Naive thymus-derived CD4-positive, alpha-beta T cell (primary cell): ENCODE data around the gene CCDC28A. TPM values are rescaled to one million over a fixed set of nuclear protein-coding genes. Genes with fewer than 3 reads are reported as not detected.

Experiments used
- ATAC-seq: fragments of 150-1000 bp; cut with Tn5 transposase; 2 replicates; pipeline ENCODE4 v1.10.0; 2021; ENCODE audit warnings: mild to moderate bottlenecking, moderate library complexity
- CTCF ChIA-PET: fragments of 350-600 bp; sonication (Branson Sonifier 250); formaldehyde crosslinking; loops from one replicate; lab custom pipeline; 2021; ENCODE audit warnings: antibody characterized with exemption; lab: Charles Lee
- POLR2A ChIA-PET: fragments of 350-600 bp; sonication (Branson Sonifier 250); formaldehyde crosslinking; loops from one replicate; lab custom pipeline; 2021; ENCODE audit warnings: antibody characterized with exemption, inconsistent platforms; lab: Charles Lee
- DNase-seq, 9 donors: peaks; one replicate each; pipeline versions ENCODE4 v3.0.0 to v3.0.0-alpha.2; 2020 to 2022; ENCODE audit warnings: mixed read lengths in 1 of 9
- H3K27ac ChIP-seq: one replicate; pipeline ENCODE4 v1.7.0; 2013; ENCODE audit warnings: mild to moderate bottlenecking, low read depth, low read length, moderate library complexity
- H3K27me3 ChIP-seq, 2 donors: one replicate each; pipeline ENCODE4 v1.7.0; 2013; ENCODE audit warnings: low read length in 2 of 2, mild to moderate bottlenecking in 2 of 2, moderate library complexity in 2 of 2; ENCODE audit not compliant: control insufficient read depth in 2 of 2, insufficient read depth in 2 of 2
- H3K36me3 ChIP-seq, 3 experiments: 1 replicate in 2 of 3; 2 replicates in 1 of 3; pipeline ENCODE4 v1.7.0; 2013; ENCODE audit warnings: low read length in 3 of 3, mild to moderate bottlenecking in 3 of 3, moderate library complexity in 1 of 3; ENCODE audit not compliant: insufficient read depth in 3 of 3, control insufficient read depth in 2 of 3
- H3K4me1 ChIP-seq, 2 donors: one replicate each; pipeline ENCODE4 v1.7.0; 2013; ENCODE audit warnings: low read length in 2 of 2, mild to moderate bottlenecking in 2 of 2, moderate library complexity in 1 of 2; ENCODE audit not compliant: control insufficient read depth in 2 of 2, insufficient read depth in 2 of 2
- H3K4me3 ChIP-seq: 2 replicates; pipeline ENCODE4 v1.7.0; 2013; ENCODE audit warnings: mild to moderate bottlenecking, low read length
- H3K9me3 ChIP-seq, 3 experiments: 1 replicate in 2 of 3; 2 replicates in 1 of 3; pipeline ENCODE4 v1.7.0; 2013; ENCODE audit warnings: low read length in 3 of 3; ENCODE audit not compliant: control insufficient read depth in 2 of 3
- H3K27ac Mint-ChIP-seq, 9 donors: one replicate each; pipeline ENCODE4 v1.8.0; 2020 to 2022; ENCODE audit warnings: mixed read lengths in 9 of 9, mild to moderate bottlenecking in 8 of 9, moderate library complexity in 5 of 9, inconsistent platforms in 2 of 9
- H3K27me3 Mint-ChIP-seq, 5 donors: one replicate each; pipeline ENCODE4 v1.8.0; 2021 to 2022; ENCODE audit warnings: mixed read lengths in 5 of 5, mild to moderate bottlenecking in 1 of 5
- H3K36me3 Mint-ChIP-seq, 5 donors: one replicate each; pipeline ENCODE4 v1.8.0; 2020 to 2022; ENCODE audit warnings: mixed read lengths in 5 of 5, mild to moderate bottlenecking in 3 of 5, inconsistent platforms in 1 of 5
- H3K4me1 Mint-ChIP-seq, 7 donors: one replicate each; pipeline ENCODE4 v1.8.0; 2020 to 2022; ENCODE audit warnings: mixed read lengths in 7 of 7, mild to moderate bottlenecking in 3 of 7, inconsistent platforms in 1 of 7
- H3K4me3 Mint-ChIP-seq, 10 donors: one replicate each; pipeline ENCODE4 v1.8.0; 2020 to 2022; ENCODE audit warnings: mild to moderate bottlenecking in 10 of 10, mixed read lengths in 10 of 10, moderate library complexity in 6 of 10, inconsistent platforms in 2 of 10
- H3K9me3 Mint-ChIP-seq, 11 donors: one replicate each; pipeline ENCODE4 v1.8.0; 2020 to 2022; ENCODE audit warnings: mixed read lengths in 11 of 11, mild to moderate bottlenecking in 4 of 11, inconsistent platforms in 1 of 11, moderate library complexity in 1 of 11
- intact Hi-C, 2 donors: fragments of 100-400 bp; cut with micrococcal nuclease; formaldehyde crosslinking; loops; one replicate each; pipeline ENCODE4 v1.15.1; 2023
- polyA plus RNA-seq, 2 donors: library from polyadenylated mRNA; unstranded; fragments of 300-500 nt; fragmentation: Illumina TruSeq; gene quantifications; one replicate each; pipeline ENCODE4 v1.2.3, GENCODE V29; 2021
- total RNA-seq, 6 experiments: library from RNA in 5 of 6; stranded (reverse) in 5 of 6; gene quantifications; 1 replicate in 5 of 6; 2 replicates in 1 of 6; pipeline ENCODE4 v1.2.3 and lab custom pipeline; 2021 to 2026

CCDC28A gene
- total and polyA plus RNA-seq, 7 experiments from 2014 or later = 19.9 to 65.3 (median 32.4) TPM

- Histone ChIP-seq H3K36me3 (no peaks in the 10 kb centered on the region), H3K27me3 (no peaks in the 10 kb centered on the region), H3K27ac (no peak overlapping the region), H3K4me3 (no peak overlapping the region), H3K4me1 (no peaks in the 10 kb centered on the region), H3K9me3 (no peaks in the 10 kb centered on the region)
- H3K27ac Mint-ChIP-seq = no peak overlapping the region
- no peak for DNase-seq
- peaks cover 0 to 7% (median 0%) of the 10 kb centered on the region in 7 donors for H3K4me1 Mint-ChIP-seq
- ChIA-PET CTCF (interaction anchor here (0.8 kb wide), 1 partner anchor 457 kb away, joined by 3 read pairs; no protein-coding TSS in a partner anchor), POLR2A (interaction anchor here (0.5 kb wide), 1 partner anchor 241 kb away, joined by 3 read pairs; no protein-coding TSS in a partner anchor)
- intact Hi-C loops = no loop called here
- H3K36me3 Mint-ChIP-seq = no peaks in the 10 kb centered on the region
- peaks cover 0 to 11% (median 0%) of the 10 kb centered on the region in 5 donors for H3K27me3 Mint-ChIP-seq
- ATAC-seq = no peak
- H3K4me3 Mint-ChIP-seq = no peak overlapping the region
- H3K9me3 Mint-ChIP-seq = no peaks in the 10 kb centered on the region
These were observed 38.3 kb downstream of the CCDC28A start for GRCh38 chr6:138811866-138812265.

- CTCF ChIA-PET = interaction anchor here (1.0 kb wide), 1 partner anchor 550 kb away, joined by 3 read pairs; no protein-coding TSS in a partner anchor
- Histone ChIP-seq H3K4me1 (no peaks in the 10 kb centered on the region), H3K27me3 (no peaks in the 10 kb centered on the region), H3K9me3 (no peaks in the 10 kb centered on the region), H3K36me3 (no peaks in the 10 kb centered on the region), H3K27ac (no peak overlapping the region), H3K4me3 (no peak overlapping the region)
- POLR2A ChIA-PET = no interaction called here
- intact Hi-C loops = no loop called here
- H3K9me3 Mint-ChIP-seq = no peaks in the 10 kb centered on the region
- no peak for ATAC-seq
- DNase-seq = no peak
- peaks cover 0 to 25% (median 0%) of the 10 kb centered on the region in 7 donors for H3K4me1 Mint-ChIP-seq
- no peak overlapping the region for H3K4me3 Mint-ChIP-seq
- no peaks in the 10 kb centered on the region for H3K36me3 Mint-ChIP-seq
- peaks cover 0 to 5% (median 0%) of the 10 kb centered on the region in 5 donors for H3K27me3 Mint-ChIP-seq
- H3K27ac Mint-ChIP-seq = no peak overlapping the region
These were observed 40.7 kb downstream of the CCDC28A start for GRCh38 chr6:138814179-138814834.

- Mint-ChIP-seq H3K27ac (no peak overlapping the region), H3K36me3 (no peaks in the 10 kb centered on the region), H3K27me3 (peaks cover 0 to 5% (median 0%) of the 10 kb centered on the region in 5 donors), H3K4me1 (peaks cover 0 to 30% (median 0%) of the 10 kb centered on the region in 7 donors), H3K9me3 (no peaks in the 10 kb centered on the region), H3K4me3 (no peak overlapping the region)
- CTCF ChIA-PET = interaction anchor here (0.7 to 1.4 kb wide), 4 partner anchors 16 to 555 kb away, joined by 3 to 5 read pairs (median 4); no protein-coding TSS in a partner anchor
- POLR2A ChIA-PET = no interaction called here
- Histone ChIP-seq H3K9me3 (no peaks in the 10 kb centered on the region), H3K27ac (no peak overlapping the region), H3K4me1 (no peaks in the 10 kb centered on the region), H3K27me3 (no peaks in the 10 kb centered on the region), H3K36me3 (no peaks in the 10 kb centered on the region), H3K4me3 (no peak overlapping the region)
- intact Hi-C loops = loop anchor here (5.0 kb wide), 5 partner anchors 212 to 1627 kb away; partner anchors contain the start of gene ABRACL (in 1 of the 2)
- DNase-seq (no peak), ATAC-seq (no peak)
These were observed 41.7 kb downstream of the CCDC28A start for GRCh38 chr6:138815221-138815620.

GRCh38 chr6:138815797-138816528 is 42.4 kb downstream of the CCDC28A start:
- ATAC-seq (peak; percentile 78), DNase-seq (peak in 6 of 9 donors; percentile 14 to 48 (median 38))
- H3K4me3 Mint-ChIP-seq = no peak overlapping the region
- Histone ChIP-seq H3K36me3 (no peaks in the 10 kb centered on the region), H3K27ac (no peak overlapping the region), H3K4me1 (no peaks in the 10 kb centered on the region), H3K4me3 (no peak overlapping the region), H3K27me3 (no peaks in the 10 kb centered on the region), H3K9me3 (no peaks in the 10 kb centered on the region)
- ChIA-PET CTCF (interaction anchor here (0.5 to 2.2 kb wide), 10 partner anchors 17 to 1103 kb away, joined by 3 to 10 read pairs (median 5); no protein-coding TSS in a partner anchor), POLR2A (interaction anchor here (0.6 kb wide), 1 partner anchor 218 kb away, joined by 4 read pairs; no protein-coding TSS in a partner anchor)
- H3K4me1 Mint-ChIP-seq = peaks cover 0 to 30% (median 0%) of the 10 kb centered on the region in 7 donors
- H3K36me3 Mint-ChIP-seq = no peaks in the 10 kb centered on the region
- intact Hi-C loops = loop anchor here (1.0 to 5.0 kb wide), 13 partner anchors 172 to 1626 kb away; partner anchors contain the start of genes REPS1 (in 2 of the 2), ABRACL (in 1 of the 2) and TXLNB (in 1 of the 2)
- peak overlapping the region in 2 of 9 donors; percentile 14 to 37 for H3K27ac Mint-ChIP-seq
- peaks cover 0 to 1% (median 0%) of the 10 kb centered on the region in 5 donors for H3K27me3 Mint-ChIP-seq
- H3K9me3 Mint-ChIP-seq = no peaks in the 10 kb centered on the region

GRCh38 chr6:138817799-138818198 is 44.2 kb downstream of the CCDC28A start:
- POLR2A ChIA-PET = interaction anchor here (0.6 to 0.8 kb wide), 2 partner anchors 403 to 556 kb away, joined by 3 to 4 read pairs; partner anchors contain the start of gene CITED2

More at GRCh38 chr6:138817799-138818198, 44.2 kb downstream of the CCDC28A start:
- H3K27me3 ChIP-seq = no peaks in the 10 kb centered on the region
- H3K36me3 Mint-ChIP-seq = no peaks in the 10 kb centered on the region
- DNase-seq = peak in 1 of 9 donors; percentile 28
- no peak overlapping the region for H3K27ac ChIP-seq
- H3K9me3 Mint-ChIP-seq = no peaks in the 10 kb centered on the region
- H3K27ac Mint-ChIP-seq = peak overlapping the region in 1 of 9 donors; percentile 21
- H3K9me3 ChIP-seq = no peaks in the 10 kb centered on the region
- H3K27me3 Mint-ChIP-seq = no peaks in the 10 kb centered on the region
- H3K4me1 Mint-ChIP-seq = peaks cover 0 to 30% (median 0%) of the 10 kb centered on the region in 7 donors
- intact Hi-C loops = loop anchor here (2.0 to 5.0 kb wide), 6 partner anchors 210 to 1625 kb away; partner anchors contain the start of gene ABRACL (in 1 of the 2)
- CTCF ChIA-PET = interaction anchor here (0.6 kb wide), 1 partner anchor 23 kb away, joined by 3 read pairs; no protein-coding TSS in a partner anchor
- H3K4me3 Mint-ChIP-seq = no peak overlapping the region
- H3K4me3 ChIP-seq = no peak overlapping the region
- no peaks in the 10 kb centered on the region for H3K36me3 ChIP-seq
- no peaks in the 10 kb centered on the region for H3K4me1 ChIP-seq
- no peak for ATAC-seq
